Heart left ventricle (tissue), 13 donors: ENCODE measurements around the gene TCF7L2.

ENCODE experiments used
- CTCF ChIP-seq, 12 donors: fragments of 200-600 bp; sonication (generic) in 4 of 12; IDR thresholded peaks; one replicate each; pipeline versions ENCODE4 v1.5.0 to v1.8.0; 2018 to 2022; ENCODE audit warnings: antibody characterized with exemption in 12 of 12, mild to moderate bottlenecking in 5 of 12
- POLR2A ChIP-seq, 2 donors: fragments of 450-650 bp; IDR thresholded peaks; one replicate each; pipeline ENCODE4 v1.6.1; 2017; ENCODE audit warnings: antibody characterized with exemption in 2 of 2, mild to moderate bottlenecking in 2 of 2, moderate library complexity in 2 of 2
- donor health status: ischemic (EF 13 %, LVEDD 7.1; RV severe dilation, severe dysfunction).
- donor health status: DM: no; HTN: yes; CAD: no.
- donor health status: DM: no; HTN: no; CAD: no.
- donor health status: ischemic (EF 25% LVEDD 6.9; RV normal size, moderate dysfunction).
- donor health status: ischemic (EF 25% LVEDD 5.7; RV mildly dilated, moderate dysfunction).
- donor health status: ischemic (EF 35%, LVEDD 5.7; RV mildly dilated, moderate dysfunction).
- donor health status: nonischemic (EF 11% LVEDD 7.7; RV severe dilation, severe dysfunction).
- donor health status: DM: yes; HTN: yes; CAD: no.
- donor health status: PGD.
- donor health status: ischemic (EF 29% LVEDD 5.4; RV normal size, mild dysfunction).
- donor health status: nonischemic (EF 23%, LVEDD 6.1; RV moderate dilation, normal function).

DNA sequence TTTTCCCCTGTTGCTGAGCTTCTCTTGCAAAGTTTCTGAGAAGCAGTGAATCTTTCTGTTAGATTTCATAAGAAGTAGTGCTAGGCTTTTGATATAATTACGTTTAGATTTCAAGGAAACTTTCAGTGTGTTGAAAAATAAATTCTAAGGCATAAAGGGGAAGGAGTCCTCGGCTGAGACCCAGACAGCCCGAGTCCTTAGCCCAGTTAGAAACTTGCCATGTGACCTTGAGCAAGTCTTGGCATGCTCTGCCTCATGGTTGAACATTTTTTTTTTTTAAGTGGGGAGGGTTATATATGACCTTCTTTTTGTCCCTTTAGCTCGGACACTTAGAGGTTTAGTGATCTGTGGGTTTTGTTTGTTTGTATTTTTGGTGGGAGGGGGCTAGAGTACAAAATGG, 117.5 kb downstream of the TCF7L2 start:
- no peak for TF ChIP-seq POLR2A (IDR thresholded peaks at IDR 0.05)
- no peak for TF ChIP-seq CTCF (IDR thresholded peaks at IDR 0.05)
